IMR-90 (cell line): ENCODE data around the gene ZNF346. TPM values are rescaled to one million over a fixed set of nuclear protein-coding genes. Genes with fewer than 3 reads are reported as not detected.

Source experiments
- ATAC-seq: fragments of 200-7000 bp; cut with Tn5 transposase; 2 replicates; pipeline ENCODE4 v1.9.1; 2020; ENCODE audit warnings: low read depth, mild to moderate bottlenecking, moderate library complexity
- BruUV-seq: library from RNA; stranded (reverse); fragments of 400-500 nt; replicated peaks from 2 replicates; lab custom pipeline; 2021; lab: Mats Ljungman, UMichigan
- CTCF ChIA-PET: fragments of 300-600 bp; formaldehyde crosslinking; extraction: SDS; loops from one replicate; lab custom pipeline; 2021; ENCODE audit warnings: antibody characterized with exemption; lab: Yijun Ruan, JAX
- POLR2A ChIA-PET: fragments of 300-600 bp; sonication (Branson Sonifier 250); formaldehyde crosslinking; loops from one replicate; lab custom pipeline; 2022; ENCODE audit warnings: antibody characterized with exemption; ENCODE audit not compliant: unreplicated experiment; lab: Charles Lee
- DNase-seq: peaks from one replicate; pipeline ENCODE4 v3.0.0; 2013
- H2AFZ ChIP-seq: replicated peaks from 2 replicates; pipeline ENCODE3; 2013; ENCODE audit warnings: low read length, mild to moderate bottlenecking; ENCODE audit not compliant: poor library complexity
- H2AK5ac ChIP-seq: 2 replicates; pipeline ENCODE4 v1.6.1; 2013; ENCODE audit warnings: low read depth, low read length, inconsistent platforms
- H2AK9ac ChIP-seq: replicated peaks from 2 replicates; pipeline ENCODE3; 2013; ENCODE audit warnings: mild to moderate bottlenecking, low read depth, low read length, moderate library complexity; ENCODE audit not compliant: poor library complexity
- H2BK120ac ChIP-seq: 2 replicates; pipeline ENCODE4 v1.6.1; 2013; ENCODE audit warnings: low read depth, low read length, inconsistent platforms
- H2BK15ac ChIP-seq: 3 replicates; pipeline ENCODE4 v1.6.1; 2013; ENCODE audit warnings: low read depth, low read length, inconsistent platforms
- H2BK20ac ChIP-seq: 2 replicates; pipeline ENCODE4 v1.6.1; 2013; ENCODE audit warnings: low read depth, mild to moderate bottlenecking, inconsistent platforms, low read length, moderate library complexity
- H2BK5ac ChIP-seq: 2 replicates; pipeline ENCODE4 v1.6.1; 2013; ENCODE audit warnings: mild to moderate bottlenecking, low read depth, low read length, inconsistent platforms; ENCODE audit not compliant: poor library complexity, severe bottlenecking
- H3K14ac ChIP-seq: replicated peaks from 2 replicates; pipeline ENCODE4 v1.6.1; 2013; ENCODE audit warnings: low read depth, low read length, inconsistent platforms
- H3K18ac ChIP-seq: 2 replicates; pipeline ENCODE4 v1.6.1; 2013; ENCODE audit warnings: low read depth, low read length, control low read depth
- H3K23ac ChIP-seq: 2 replicates; pipeline ENCODE4 v1.6.1; 2013; ENCODE audit warnings: low read depth, low read length, inconsistent platforms
- H3K27ac ChIP-seq: 2 replicates; pipeline ENCODE4 v1.5.1; 2013; ENCODE audit warnings: mild to moderate bottlenecking, control low read depth, low read length; ENCODE audit not compliant: insufficient read depth
- H3K27me3 ChIP-seq: 2 replicates; pipeline ENCODE4 v1.6.1; 2013; ENCODE audit warnings: low read length; ENCODE audit not compliant: control insufficient read depth, insufficient read depth
- H3K36me3 ChIP-seq: 2 replicates; pipeline ENCODE4 v1.6.1; 2013; ENCODE audit warnings: low read length, mixed read lengths; ENCODE audit not compliant: control insufficient read depth, insufficient read depth
- H3K4ac ChIP-seq: 2 replicates; pipeline ENCODE4 v1.6.1; 2013; ENCODE audit warnings: low read depth, low read length, inconsistent platforms
- H3K4me1 ChIP-seq: 2 replicates; pipeline ENCODE4 v1.6.1; 2013; ENCODE audit warnings: low read length, mixed read lengths; ENCODE audit not compliant: control insufficient read depth, insufficient read depth
- H3K4me2 ChIP-seq: 2 replicates; pipeline ENCODE4 v1.6.1; 2013; ENCODE audit warnings: low read depth, mild to moderate bottlenecking, control low read depth, low read length, moderate library complexity
- H3K4me3 ChIP-seq: 2 replicates; pipeline ENCODE4 v1.5.1; 2013; ENCODE audit warnings: low read depth, mild to moderate bottlenecking, control low read depth, low read length, moderate library complexity; ENCODE audit not compliant: insufficient read depth
- H3K56ac ChIP-seq: 2 replicates; pipeline ENCODE4 v1.6.1; 2013; ENCODE audit warnings: low read length, inconsistent platforms; ENCODE audit not compliant: insufficient read depth; ENCODE audit errors: extremely low read depth
- H3K79me1 ChIP-seq, 2 experiments: 2 replicates each; pipeline ENCODE4 v1.6.1; 2013; ENCODE audit warnings: low read length in 2 of 2, inconsistent platforms in 1 of 2, low read depth in 1 of 2
- H3K9ac ChIP-seq: 2 replicates; pipeline ENCODE4 v1.6.1; 2013; ENCODE audit warnings: low read depth, low read length, control low read depth
- H3K9me1 ChIP-seq: 2 replicates; pipeline ENCODE4 v1.6.1; 2013; ENCODE audit warnings: low read length, inconsistent platforms; ENCODE audit not compliant: insufficient read depth
- H3K9me3 ChIP-seq: 2 replicates; pipeline ENCODE4 v1.6.1; 2013; ENCODE audit warnings: low read length; ENCODE audit not compliant: control insufficient read depth, insufficient read depth
- H4K20me1 ChIP-seq: 2 replicates; pipeline ENCODE4 v1.6.1; 2013; ENCODE audit warnings: low read length, inconsistent platforms; ENCODE audit not compliant: insufficient read depth
- H4K5ac ChIP-seq: 2 replicates; pipeline ENCODE4 v1.6.1; 2013; ENCODE audit warnings: mild to moderate bottlenecking, low read depth, low read length, control low read depth
- H4K8ac ChIP-seq, 2 experiments: 2 replicates each; pipeline ENCODE4 v1.6.1; 2013; ENCODE audit warnings: low read depth in 2 of 2, low read length in 2 of 2, control low read depth in 1 of 2, inconsistent platforms in 1 of 2
- H4K91ac ChIP-seq: 2 replicates; pipeline ENCODE4 v1.6.1; 2013; ENCODE audit warnings: low read depth, low read length, inconsistent platforms; ENCODE audit not compliant: insufficient read depth
- MAZ ChIP-seq: IDR thresholded peaks from 2 replicates; pipeline ENCODE4 v1.6.1; 2012; ENCODE audit warnings: low read depth, mild to moderate bottlenecking, low read length, improper control_type of control experiment, moderate library complexity, borderline replicate concordance
- RCOR1 ChIP-seq: IDR thresholded peaks from 2 replicates; pipeline ENCODE4 v1.6.1; 2012; ENCODE audit warnings: mild to moderate bottlenecking, low read length, improper control_type of control experiment; ENCODE audit not compliant: insufficient replicate concordance
- WGBS, 2 experiments: methylation state at CpG; one replicate each; pipeline versions ENCODE4 v1.1.5 to v1.1.7; 2013; ENCODE audit warnings: missing lambda C conversion rate in 2 of 2; ENCODE audit not compliant: insufficient read length in 1 of 2; ENCODE audit errors: extremely low coverage in 2 of 2; 5-methylcytosine and 5-hydroxymethylcytosine counted together
- dilution Hi-C: fragments of 300-500 bp; cut with HindIII; formaldehyde crosslinking; loops from one replicate; pipeline ENCODE4 v1.14.3; 2018; ENCODE audit warnings: low sequenced_read_pairs; ENCODE audit not compliant: unreplicated experiment
- in situ Hi-C: fragments of 300-500 bp; cut with MboI; formaldehyde crosslinking; loops from 3 replicates; pipeline ENCODE4 v1.14.3; 2019; ENCODE audit warnings: low sequenced_read_pairs, inconsistent platforms, mixed read lengths
- intact Hi-C: fragments of 100-400 bp; cut with micrococcal nuclease; formaldehyde crosslinking; loops from 2 replicates; pipeline ENCODE4 v1.10.0; 2022
- polyA plus RNA-seq, 3 experiments: library from polyadenylated mRNA; depleted of rRNA; stranded (reverse); fragments of >200 nt; gene quantifications; 2 replicates each; pipeline ENCODE4 v1.2.3, GENCODE V29; 2012; ENCODE audit warnings: low replicate concordance in 1 of 3
- total RNA-seq: library from RNA; depleted of rRNA; stranded (reverse); fragments of >200 nt; gene quantifications from 2 replicates; pipeline ENCODE4 v1.2.3, GENCODE V29; 2012

The ZNF346 gene
- total and polyA plus RNA-seq, 2 of the 4 experiments (the other 2 are of a cell fraction): 15.1 to 17.0 TPM

DNA sequence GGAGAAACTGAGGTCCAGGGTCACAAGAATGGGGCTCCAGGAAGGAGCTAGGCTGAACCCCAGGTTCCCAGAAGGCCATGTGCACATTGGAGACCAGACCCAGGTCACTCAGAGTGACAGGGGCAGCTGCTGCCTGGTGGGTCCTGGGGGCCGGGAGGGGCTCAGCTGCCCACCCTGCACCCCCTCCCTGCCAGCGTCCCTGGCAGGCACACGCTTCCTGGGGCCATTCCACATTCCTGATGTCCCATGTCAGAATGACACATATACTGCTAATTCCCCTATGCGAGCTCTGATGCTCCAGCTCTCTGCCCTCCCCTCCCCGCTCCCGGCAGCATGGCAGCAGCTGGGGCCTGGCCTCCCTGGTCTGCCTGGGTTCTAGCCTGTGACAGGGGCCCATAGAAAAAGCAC lies 78.2 kb downstream of the ZNF346 start:
- Histone ChIP-seq H3K27ac (no peak overlapping the region), H3K9me3 (no peaks in the 10 kb centered on the region), H3K4ac (peak overlapping the region; percentile 39; the same call in 1 of the 2 replicates), H3K36me3 (peaks cover 4% of the 10 kb centered on the region; the same call in 1 of the 2 replicates), H2BK5ac (no peak overlapping the region), H3K4me3 (no peak overlapping the region), H3K4me1 (peaks cover 23% of the 10 kb centered on the region), H3K4me2 (no peak overlapping the region), H2AFZ (peak overlapping the region; percentile 58), H3K27me3 (no peaks in the 10 kb centered on the region), H2BK20ac (peak overlapping the region; percentile 42; the same call in 1 of the 2 replicates), H4K5ac (0 out of 2 replicates have a peak overlapping the region, but pooled peaks have one; percentile 9), H3K56ac (no peak overlapping the region), H3K23ac (no peak overlapping the region), H2BK15ac (peak overlapping the region; percentile 53; the same call in 1 of the 3 replicates), H3K9ac (no peak overlapping the region), H2AK9ac (no peak overlapping the region), H3K9me1 (0 out of 2 replicates have a peak, but pooled peaks cover 2% of the 10 kb centered on the region), H3K18ac (no peak overlapping the region), H3K79me1 (no peaks in the 10 kb centered on the region), H4K20me1 (no peaks in the 10 kb centered on the region), H2BK120ac (peak overlapping the region; percentile 64; the same call in 1 of the 2 replicates), H3K14ac (no peak overlapping the region), H2AK5ac (peak overlapping the region; percentile 78), H4K8ac (peak overlapping the region in 1 of 2 experiments; percentile 27; a peak in 3 of 4 replicates), H4K91ac (peak overlapping the region; percentile 23; the same call in 1 of the 2 replicates)
- BruUV-seq: no TSS peak
- CTCF ChIA-PET: no interaction called here
- POLR2A ChIA-PET: no interaction called here
- DNase-seq (peak; percentile 48), ATAC-seq (peak; percentile 46)
- intact Hi-C loops (no loop called here), dilution Hi-C loops (no loop called here), in situ Hi-C loops (no loop called here)
- WGBS, 2 experiments: no CpG with 5 or more reads among the region's 6 CpGs
- TF ChIP-seq RCOR1: no peak
- TF ChIP-seq MAZ: peak; percentile 47; the same call in 1 of the 2 replicates
